Liver (tissue), 9 donors: Measurements from ENCODE around the gene DNAH3. TPM values are rescaled to one million over a fixed set of nuclear protein-coding genes. Genes with fewer than 3 reads are reported as not detected.

Experiments used
- DNase-seq: peaks from one replicate; pipeline ENCODE4 v3.0.0-alpha.2; 2017; ENCODE audit warnings: low spot score
- H3K27ac ChIP-seq, 2 donors: one replicate each; pipeline ENCODE4 v1.7.0; 2013; ENCODE audit warnings: inconsistent platforms in 2 of 2, low read length in 2 of 2, control low read depth in 1 of 2, low read depth in 1 of 2, mild to moderate bottlenecking in 1 of 2
- H3K27me3 ChIP-seq, 4 donors: one replicate each; pipeline versions ENCODE4 v1.6.1 to v1.7.0; 2013; ENCODE audit warnings: low read length in 3 of 4, inconsistent platforms in 1 of 4, mild to moderate bottlenecking in 1 of 4, moderate library complexity in 1 of 4; ENCODE audit not compliant: control insufficient read depth in 4 of 4, insufficient read depth in 4 of 4
- H3K36me3 ChIP-seq, 4 donors: one replicate each; pipeline versions ENCODE4 v1.6.1 to v1.7.0; 2013; ENCODE audit warnings: low read length in 3 of 4, mild to moderate bottlenecking in 3 of 4, low read depth in 1 of 4, moderate library complexity in 1 of 4; ENCODE audit not compliant: control insufficient read depth in 4 of 4, insufficient read depth in 3 of 4
- H3K4me1 ChIP-seq, 4 donors: one replicate each; pipeline versions ENCODE4 v1.6.1 to v1.7.0; 2013; ENCODE audit warnings: low read length in 3 of 4, mild to moderate bottlenecking in 3 of 4, moderate library complexity in 1 of 4; ENCODE audit not compliant: control insufficient read depth in 4 of 4, insufficient read depth in 4 of 4
- H3K4me3 ChIP-seq, 3 donors: one replicate each; pipeline versions ENCODE4 v1.6.1 to v1.7.0; 2013; ENCODE audit warnings: low read length in 3 of 3, control low read depth in 1 of 3, low read depth in 1 of 3, mild to moderate bottlenecking in 1 of 3
- H3K9ac ChIP-seq, 2 donors: one replicate each; pipeline ENCODE4 v1.7.0; 2013; ENCODE audit warnings: low read length in 2 of 2, mild to moderate bottlenecking in 2 of 2, moderate library complexity in 2 of 2, control low read depth in 1 of 2, low read depth in 1 of 2
- H3K9me3 ChIP-seq, 4 donors: one replicate each; pipeline versions ENCODE4 v1.6.1 to v1.7.0; 2013; ENCODE audit warnings: low read length in 3 of 4; ENCODE audit not compliant: control insufficient read depth in 4 of 4
- EGR1 ChIP-seq, 2 donors: IDR thresholded peaks; 2 replicates each; pipeline ENCODE4 v1.6.1; 2016 to 2018; ENCODE audit warnings: antibody characterized with exemption in 2 of 2, low read depth in 2 of 2
- FOXA1 ChIP-seq: IDR thresholded peaks from 2 replicates; pipeline ENCODE4 v1.6.1; 2016; ENCODE audit warnings: antibody characterized with exemption
- FOXA2 ChIP-seq: IDR thresholded peaks from 2 replicates; pipeline ENCODE4 v1.6.1; 2016; ENCODE audit warnings: antibody characterized with exemption
- GABPA ChIP-seq, 2 donors: IDR thresholded peaks in 1 of 2; conservative IDR thresholded peaks in 1 of 2; 2 replicates each; pipeline ENCODE4 v1.6.1; 2016; ENCODE audit warnings: antibody characterized with exemption in 2 of 2, mild to moderate bottlenecking in 1 of 2, moderate library complexity in 1 of 2
- HNF4A ChIP-seq, 2 donors: conservative IDR thresholded peaks; 2 replicates each; pipeline ENCODE4 v1.6.1; 2016; ENCODE audit warnings: antibody characterized with exemption in 2 of 2, mild to moderate bottlenecking in 2 of 2
- HNF4G ChIP-seq: IDR thresholded peaks from 2 replicates; pipeline ENCODE4 v1.6.1; 2016; ENCODE audit warnings: antibody characterized with exemption
- JUND ChIP-seq, 2 donors: IDR thresholded peaks; 2 replicates each; pipeline ENCODE4 v1.6.1; 2016; ENCODE audit warnings: antibody characterized with exemption in 2 of 2
- NR2F2 ChIP-seq: IDR thresholded peaks from 2 replicates; pipeline ENCODE4 v1.6.1; 2016; ENCODE audit warnings: antibody characterized with exemption
- RAD21 ChIP-seq, 2 donors: IDR thresholded peaks; 2 replicates each; pipeline ENCODE4 v1.6.1; 2016; ENCODE audit warnings: antibody characterized with exemption in 2 of 2, mild to moderate bottlenecking in 2 of 2
- RXRA ChIP-seq, 2 donors: IDR thresholded peaks; 2 replicates each; pipeline ENCODE4 v1.6.1; 2017 to 2018; ENCODE audit warnings: antibody characterized with exemption in 2 of 2, mild to moderate bottlenecking in 1 of 2
- SP1 ChIP-seq: IDR thresholded peaks from 2 replicates; pipeline ENCODE4 v1.6.1; 2018; ENCODE audit warnings: antibody characterized with exemption, mild to moderate bottlenecking
- TAF1 ChIP-seq: conservative IDR thresholded peaks from 2 replicates; pipeline ENCODE4 v1.6.1; 2016; ENCODE audit warnings: antibody characterized with exemption, mild to moderate bottlenecking
- YY1 ChIP-seq: IDR thresholded peaks from 2 replicates; pipeline ENCODE4 v1.6.1; 2016; ENCODE audit warnings: antibody characterized with exemption, mild to moderate bottlenecking
- WGBS: extraction: QIAGEN DNeasy Blood & Tissue Kit; methylation state at CpG from one replicate; pipeline ENCODE4 v1.1.7; 2013; 5-methylcytosine and 5-hydroxymethylcytosine counted together
- polyA plus RNA-seq, 2 donors: library from polyadenylated mRNA; stranded (reverse) in 1 of 2; unstranded in 1 of 2; fragments of 200-250 nt in 1 of 2; fragments of >200 nt in 1 of 2; fragmentation: Nextera tagmentation in 1 of 2; extraction: Ambion mirVana in 1 of 2; gene quantifications; one replicate each; pipeline versions ENCODE4 v1.2.1 to v1.2.3, GENCODE V29; 2013 to 2015
- total RNA-seq, 2 donors: library from RNA; depleted of rRNA; stranded (reverse); fragments of >200 nt; gene quantifications; one replicate each; pipeline ENCODE4 v1.2.3, GENCODE V29; 2014
- TF ChIP-seq, protein P1 (sequence below): IDR thresholded peaks from 2 replicates; pipeline ENCODE4 v1.6.1; 2016; ENCODE audit warnings: antibody characterized with exemption
- TF ChIP-seq, protein P2 (sequence below): IDR thresholded peaks from 2 replicates; pipeline ENCODE4 v1.6.1; 2016; ENCODE audit warnings: antibody characterized with exemption
- TF ChIP-seq, protein P3 (sequence below): IDR thresholded peaks from 2 replicates; pipeline ENCODE4 v1.6.1; 2016; ENCODE audit warnings: antibody characterized with exemption, mild to moderate bottlenecking
- TF ChIP-seq, protein P4 (sequence below): IDR thresholded peaks from 2 replicates; pipeline ENCODE4 v1.6.1; 2016; ENCODE audit warnings: antibody characterized with exemption
- TF ChIP-seq, protein P5 (sequence below): fragments of 150-350 bp; IDR thresholded peaks from 2 replicates; pipeline ENCODE4 v1.5.1; 2017; ENCODE audit warnings: improper control_type of control experiment, low read depth, low read length; ENCODE audit not compliant: missing input control
- donor health status: healthy.
- donor health status: healthy.
- donor health status: healthy.
- donor health status: healthy.
- donor health status: healthy.

The DNAH3 gene
- total and polyA plus RNA-seq, 4 donors = not detected

DNA sequence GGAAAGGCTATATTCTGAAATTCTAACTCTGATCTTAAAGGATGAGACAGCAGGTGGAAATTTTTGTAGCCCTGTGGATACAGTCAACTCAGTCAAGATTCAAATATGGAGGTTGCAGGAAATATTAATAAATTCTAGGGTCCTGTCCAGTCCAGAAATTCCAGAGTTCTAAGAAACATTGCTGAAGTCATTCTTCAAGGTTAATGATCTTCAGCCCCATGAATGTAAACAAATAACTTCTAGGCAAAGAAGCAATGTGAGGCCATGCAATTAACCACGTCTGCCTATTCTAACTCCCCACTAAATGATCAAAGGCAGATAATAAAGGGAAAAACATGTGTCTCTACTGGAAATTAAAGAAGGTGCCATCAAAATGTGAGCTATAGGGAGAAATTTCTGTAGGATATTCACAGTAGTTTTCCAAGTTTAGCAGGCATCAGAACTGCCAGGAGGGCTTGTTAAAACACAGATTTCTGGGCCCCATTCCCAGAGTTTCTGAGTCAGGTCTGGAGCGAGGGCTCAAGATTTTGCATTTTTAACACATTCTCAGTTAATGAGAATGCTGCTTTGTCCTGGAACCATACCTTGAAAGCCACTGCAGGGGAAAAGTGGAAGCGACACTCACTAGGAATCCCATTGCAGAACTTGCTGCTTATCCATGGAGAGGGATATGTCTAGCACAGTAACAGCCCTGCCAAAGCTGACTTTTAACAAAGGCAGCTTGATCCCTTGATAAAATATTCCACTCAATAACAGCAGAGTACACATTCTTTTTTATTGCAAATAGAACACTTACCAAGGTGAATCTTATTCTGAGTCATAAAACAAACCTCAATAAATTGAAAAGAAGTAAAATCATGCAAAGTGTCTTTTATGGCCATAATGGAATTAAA is 61.8 kb downstream of the DNAH3 start:
- H3K9ac ChIP-seq = no peak overlapping the region
- WGBS = 85% methylated on average over 3 of the region's 3 CpGs
- H3K27ac ChIP-seq = no peak overlapping the region
- no peak for DNase-seq
- H3K36me3 ChIP-seq = no peaks in the 10 kb centered on the region
- no peaks in the 10 kb centered on the region for H3K4me1 ChIP-seq
- H3K9me3 ChIP-seq = no peaks in the 10 kb centered on the region
- no peak overlapping the region for H3K4me3 ChIP-seq
- TF ChIP-seq FOXA2 = no peak
- TF ChIP-seq EGR1 (IDR thresholded peaks at IDR 0.05; ENCODE audit: low read depth in 2 of 2) = no peak
- TF ChIP-seq SP1 = no peak
- TF ChIP-seq YY1 = no peak
- TF ChIP-seq, protein P1, sequence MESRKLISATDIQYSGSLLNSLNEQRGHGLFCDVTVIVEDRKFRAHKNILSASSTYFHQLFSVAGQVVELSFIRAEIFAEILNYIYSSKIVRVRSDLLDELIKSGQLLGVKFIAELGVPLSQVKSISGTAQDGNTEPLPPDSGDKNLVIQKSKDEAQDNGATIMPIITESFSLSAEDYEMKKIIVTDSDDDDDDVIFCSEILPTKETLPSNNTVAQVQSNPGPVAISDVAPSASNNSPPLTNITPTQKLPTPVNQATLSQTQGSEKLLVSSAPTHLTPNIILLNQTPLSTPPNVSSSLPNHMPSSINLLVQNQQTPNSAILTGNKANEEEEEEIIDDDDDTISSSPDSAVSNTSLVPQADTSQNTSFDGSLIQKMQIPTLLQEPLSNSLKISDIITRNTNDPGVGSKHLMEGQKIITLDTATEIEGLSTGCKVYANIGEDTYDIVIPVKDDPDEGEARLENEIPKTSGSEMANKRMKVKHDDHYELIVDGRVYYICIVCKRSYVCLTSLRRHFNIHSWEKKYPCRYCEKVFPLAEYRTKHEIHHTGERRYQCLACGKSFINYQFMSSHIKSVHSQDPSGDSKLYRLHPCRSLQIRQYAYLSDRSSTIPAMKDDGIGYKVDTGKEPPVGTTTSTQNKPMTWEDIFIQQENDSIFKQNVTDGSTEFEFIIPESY = no peak
- no peak for TF ChIP-seq FOXA1
- TF ChIP-seq RXRA (IDR thresholded peaks at IDR 0.05) = no peak
- TF ChIP-seq, protein P2, sequence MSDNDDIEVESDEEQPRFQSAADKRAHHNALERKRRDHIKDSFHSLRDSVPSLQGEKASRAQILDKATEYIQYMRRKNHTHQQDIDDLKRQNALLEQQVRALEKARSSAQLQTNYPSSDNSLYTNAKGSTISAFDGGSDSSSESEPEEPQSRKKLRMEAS = no peak
- TF ChIP-seq GABPA (IDR thresholded peaks at IDR 0.05 in 1 of 2, conservative IDR thresholded peaks at IDR 0.05 in 1 of 2) = no peak
- TF ChIP-seq, protein P3, sequence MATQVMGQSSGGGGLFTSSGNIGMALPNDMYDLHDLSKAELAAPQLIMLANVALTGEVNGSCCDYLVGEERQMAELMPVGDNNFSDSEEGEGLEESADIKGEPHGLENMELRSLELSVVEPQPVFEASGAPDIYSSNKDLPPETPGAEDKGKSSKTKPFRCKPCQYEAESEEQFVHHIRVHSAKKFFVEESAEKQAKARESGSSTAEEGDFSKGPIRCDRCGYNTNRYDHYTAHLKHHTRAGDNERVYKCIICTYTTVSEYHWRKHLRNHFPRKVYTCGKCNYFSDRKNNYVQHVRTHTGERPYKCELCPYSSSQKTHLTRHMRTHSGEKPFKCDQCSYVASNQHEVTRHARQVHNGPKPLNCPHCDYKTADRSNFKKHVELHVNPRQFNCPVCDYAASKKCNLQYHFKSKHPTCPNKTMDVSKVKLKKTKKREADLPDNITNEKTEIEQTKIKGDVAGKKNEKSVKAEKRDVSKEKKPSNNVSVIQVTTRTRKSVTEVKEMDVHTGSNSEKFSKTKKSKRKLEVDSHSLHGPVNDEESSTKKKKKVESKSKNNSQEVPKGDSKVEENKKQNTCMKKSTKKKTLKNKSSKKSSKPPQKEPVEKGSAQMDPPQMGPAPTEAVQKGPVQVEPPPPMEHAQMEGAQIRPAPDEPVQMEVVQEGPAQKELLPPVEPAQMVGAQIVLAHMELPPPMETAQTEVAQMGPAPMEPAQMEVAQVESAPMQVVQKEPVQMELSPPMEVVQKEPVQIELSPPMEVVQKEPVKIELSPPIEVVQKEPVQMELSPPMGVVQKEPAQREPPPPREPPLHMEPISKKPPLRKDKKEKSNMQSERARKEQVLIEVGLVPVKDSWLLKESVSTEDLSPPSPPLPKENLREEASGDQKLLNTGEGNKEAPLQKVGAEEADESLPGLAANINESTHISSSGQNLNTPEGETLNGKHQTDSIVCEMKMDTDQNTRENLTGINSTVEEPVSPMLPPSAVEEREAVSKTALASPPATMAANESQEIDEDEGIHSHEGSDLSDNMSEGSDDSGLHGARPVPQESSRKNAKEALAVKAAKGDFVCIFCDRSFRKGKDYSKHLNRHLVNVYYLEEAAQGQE = no peak
- TF ChIP-seq, protein P4, sequence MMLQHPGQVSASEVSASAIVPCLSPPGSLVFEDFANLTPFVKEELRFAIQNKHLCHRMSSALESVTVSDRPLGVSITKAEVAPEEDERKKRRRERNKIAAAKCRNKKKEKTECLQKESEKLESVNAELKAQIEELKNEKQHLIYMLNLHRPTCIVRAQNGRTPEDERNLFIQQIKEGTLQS = no peak
- TF ChIP-seq RAD21 (IDR thresholded peaks at IDR 0.05) = no peak
- TF ChIP-seq NR2F2 = no peak
- TF ChIP-seq, protein P5, sequence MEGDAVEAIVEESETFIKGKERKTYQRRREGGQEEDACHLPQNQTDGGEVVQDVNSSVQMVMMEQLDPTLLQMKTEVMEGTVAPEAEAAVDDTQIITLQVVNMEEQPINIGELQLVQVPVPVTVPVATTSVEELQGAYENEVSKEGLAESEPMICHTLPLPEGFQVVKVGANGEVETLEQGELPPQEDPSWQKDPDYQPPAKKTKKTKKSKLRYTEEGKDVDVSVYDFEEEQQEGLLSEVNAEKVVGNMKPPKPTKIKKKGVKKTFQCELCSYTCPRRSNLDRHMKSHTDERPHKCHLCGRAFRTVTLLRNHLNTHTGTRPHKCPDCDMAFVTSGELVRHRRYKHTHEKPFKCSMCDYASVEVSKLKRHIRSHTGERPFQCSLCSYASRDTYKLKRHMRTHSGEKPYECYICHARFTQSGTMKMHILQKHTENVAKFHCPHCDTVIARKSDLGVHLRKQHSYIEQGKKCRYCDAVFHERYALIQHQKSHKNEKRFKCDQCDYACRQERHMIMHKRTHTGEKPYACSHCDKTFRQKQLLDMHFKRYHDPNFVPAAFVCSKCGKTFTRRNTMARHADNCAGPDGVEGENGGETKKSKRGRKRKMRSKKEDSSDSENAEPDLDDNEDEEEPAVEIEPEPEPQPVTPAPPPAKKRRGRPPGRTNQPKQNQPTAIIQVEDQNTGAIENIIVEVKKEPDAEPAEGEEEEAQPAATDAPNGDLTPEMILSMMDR = no peak
- no peak for TF ChIP-seq JUND (IDR thresholded peaks at IDR 0.05)
- no peak for TF ChIP-seq TAF1
- TF ChIP-seq HNF4A (conservative IDR thresholded peaks at IDR 0.05) = no peak
- TF ChIP-seq HNF4G = no peak
- no peaks in the 10 kb centered on the region for H3K27me3 ChIP-seq
